Muscle of leg (tissue), 11 donors: ENCODE results near the gene ECD. TPM values are rescaled to one million over a fixed set of nuclear protein-coding genes. Genes with fewer than 3 reads are reported as not detected.

Source experiments
- DNase-seq: peaks from one replicate; pipeline ENCODE4 v3.0.0; 2013
- H3K27ac ChIP-seq: one replicate; pipeline ENCODE4 v1.5.1; 2013; ENCODE audit warnings: mild to moderate bottlenecking, low read length, control low read depth
- H3K27me3 ChIP-seq: one replicate; pipeline ENCODE4 v1.6.1; 2013; ENCODE audit warnings: low read length; ENCODE audit not compliant: control insufficient read depth, insufficient read depth
- H3K36me3 ChIP-seq: one replicate; pipeline ENCODE4 v1.6.1; 2013; ENCODE audit warnings: low read length; ENCODE audit not compliant: control insufficient read depth, insufficient read depth
- H3K4me1 ChIP-seq: one replicate; pipeline ENCODE4 v1.6.1; 2013; ENCODE audit warnings: low read length; ENCODE audit not compliant: control insufficient read depth, insufficient read depth
- H3K4me3 ChIP-seq: one replicate; pipeline ENCODE4 v1.5.1; 2013; ENCODE audit warnings: low read length, control low read depth
- H3K9me3 ChIP-seq: replicated peaks from 2 replicates; pipeline ENCODE4 v1.6.1; 2013; ENCODE audit warnings: low read depth, low read length; ENCODE audit not compliant: control insufficient read depth
- WGBS: methylation state at CpG from one replicate; pipeline ENCODE4 v1.1.5; 2013; ENCODE audit warnings: missing lambda C conversion rate; ENCODE audit not compliant: insufficient coverage; 5-methylcytosine and 5-hydroxymethylcytosine counted together
- polyA plus RNA-seq, 8 donors: library from polyadenylated mRNA; unstranded; fragments of 120-200 nt; gene quantifications; one replicate each; pipeline versions ENCODE4 v1.2.1 to v1.2.3, GENCODE V29; 2013; ENCODE audit warnings: inconsistent platforms in 1 of 8, low replicate concordance in 1 of 8; ENCODE audit not compliant: insufficient read length in 8 of 8, insufficient read depth in 1 of 8
- total RNA-seq: library from RNA; stranded (reverse); fragments of 120-200 nt; gene quantifications from one replicate; pipeline ENCODE4 v1.2.4, GENCODE V29; 2013

The ECD gene
- total and polyA plus RNA-seq, 9 donors: 20.3 to 24.2 (median 21.4) TPM

DNA sequence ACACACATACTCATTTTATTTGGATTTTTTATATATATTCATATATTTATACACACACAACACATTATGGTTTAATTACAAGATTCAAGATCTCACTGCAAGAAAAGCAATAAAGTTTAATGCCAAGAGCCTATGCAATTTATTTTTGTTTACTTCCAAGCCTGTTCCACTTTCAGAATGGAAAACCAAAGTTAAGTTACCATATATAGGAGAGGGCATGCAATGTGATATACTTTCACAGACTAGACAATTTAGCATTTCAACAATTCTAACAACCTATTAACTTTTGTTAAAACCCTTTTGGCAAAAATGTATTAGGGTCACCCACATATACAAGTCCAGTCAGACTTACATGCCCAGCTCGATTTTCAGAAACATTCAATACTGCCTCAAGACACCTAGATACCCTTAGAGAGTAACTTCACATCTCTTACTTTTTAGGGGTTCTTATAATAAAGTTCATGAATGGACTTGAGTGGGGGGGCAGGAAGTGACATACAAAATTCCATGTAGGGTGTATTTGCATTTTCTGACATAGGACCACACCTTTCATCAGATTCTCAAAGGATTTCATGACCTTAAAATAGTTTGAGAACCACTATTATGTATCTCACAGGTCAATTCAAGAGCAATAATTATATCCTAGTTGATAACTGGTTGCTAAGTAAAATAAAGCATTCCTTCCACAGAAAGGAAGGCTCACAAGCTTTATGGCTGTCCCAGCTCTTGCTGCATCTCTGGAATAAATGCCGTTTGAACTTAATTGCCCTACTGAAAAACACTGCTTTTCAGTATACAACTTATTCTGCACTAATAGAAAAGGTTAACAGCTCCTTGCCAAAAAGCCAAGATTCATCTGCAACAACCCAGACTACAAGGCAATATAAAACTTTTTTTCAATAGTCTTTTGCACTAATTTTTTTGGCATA is 73.6 kb downstream of the ECD start:
- Histone ChIP-seq H3K9me3 (no peaks in the 10 kb centered on the region), H3K27ac (peak overlapping the region; percentile 99), H3K27me3 (no peaks in the 10 kb centered on the region), H3K36me3 (peaks cover 7% of the 10 kb centered on the region), H3K4me3 (peak overlapping the region; percentile 92), H3K4me1 (peaks cover 5% of the 10 kb centered on the region)
- peak; percentile 65 for DNase-seq
- 33% methylated on average over 1 of the region's 2 CpGs for WGBS

DNA sequence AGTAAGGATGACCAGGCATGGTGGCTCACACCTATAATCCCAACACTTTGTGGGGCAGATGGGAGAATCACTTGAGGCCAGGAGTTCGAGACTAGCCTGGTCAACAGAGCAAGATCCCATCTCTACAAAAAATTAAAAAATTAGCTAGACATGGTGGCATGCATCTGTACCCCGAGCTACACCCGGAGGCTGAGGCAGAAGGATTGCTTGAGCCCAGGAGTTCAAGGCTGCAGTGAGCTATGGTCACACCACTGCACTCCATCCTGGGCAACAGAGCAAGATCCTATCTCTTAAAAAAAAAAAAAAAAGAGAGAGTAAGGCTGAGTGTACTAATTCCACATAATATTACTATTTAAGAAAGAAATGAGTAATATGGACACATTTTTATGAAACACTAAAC is 75.0 kb downstream of the ECD start:
- no peaks in the 10 kb centered on the region for H3K27me3 ChIP-seq
- H3K36me3 ChIP-seq: peaks cover 7% of the 10 kb centered on the region
- H3K4me3 ChIP-seq: no peak overlapping the region
- H3K9me3 ChIP-seq: no peaks in the 10 kb centered on the region
- H3K4me1 ChIP-seq: peaks cover 5% of the 10 kb centered on the region
- DNase-seq: no peak
- H3K27ac ChIP-seq: no peak overlapping the region
- WGBS: 80% methylated on average over 1 of the region's 3 CpGs

DNA sequence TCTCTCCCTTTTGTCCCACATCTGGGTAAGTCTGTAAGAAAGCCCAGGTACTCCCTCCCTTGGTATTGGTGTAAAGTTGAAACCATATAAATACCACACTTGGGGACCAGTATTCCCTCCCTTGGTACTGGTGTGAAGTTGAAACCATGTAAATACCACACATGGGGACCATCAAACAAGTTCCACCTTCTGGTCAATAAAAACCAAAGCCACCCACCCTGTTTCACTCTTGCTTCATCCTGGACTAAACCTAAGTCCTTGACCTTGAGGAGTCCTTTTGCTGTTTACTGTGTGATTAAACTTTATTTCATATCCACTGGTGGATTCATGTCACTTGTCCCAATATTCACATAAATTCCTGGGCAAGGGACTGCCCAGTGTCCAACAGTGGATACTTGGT is 79.5 kb downstream of the ECD start:
- DNase-seq: no peak
- H3K27me3 ChIP-seq: no peaks in the 10 kb centered on the region
- H3K4me3 ChIP-seq: no peak overlapping the region
- H3K9me3 ChIP-seq: no peaks in the 10 kb centered on the region
- no peak overlapping the region for H3K27ac ChIP-seq
- no peaks in the 10 kb centered on the region for H3K4me1 ChIP-seq
- peaks cover 7% of the 10 kb centered on the region for H3K36me3 ChIP-seq

DNA sequence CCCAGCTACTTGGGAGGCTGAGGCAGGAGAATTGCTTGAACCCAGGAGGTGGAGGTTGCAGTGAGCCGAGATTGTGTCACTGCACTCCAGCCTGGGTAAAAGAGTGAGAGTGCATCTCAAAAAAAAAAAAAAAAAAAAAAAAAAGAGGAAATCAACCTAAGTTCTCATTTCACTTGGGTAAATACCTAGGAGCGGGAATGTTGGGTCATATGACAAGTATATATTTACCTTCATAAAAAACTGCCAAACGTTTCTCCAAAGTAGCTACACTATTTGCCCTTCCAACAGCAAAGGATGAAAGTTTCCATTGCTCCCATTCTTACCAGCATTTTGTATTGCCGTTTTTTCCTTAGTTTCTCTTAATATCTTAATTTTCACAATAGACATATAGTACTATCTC is 81.0 kb downstream of the ECD start:
- H3K4me1 ChIP-seq: no peaks in the 10 kb centered on the region
- no peak for DNase-seq
- H3K27me3 ChIP-seq: no peaks in the 10 kb centered on the region
- H3K4me3 ChIP-seq: no peak overlapping the region
- no CpG with 5 or more reads among the region's 4 CpGs for WGBS
- no peak overlapping the region for H3K27ac ChIP-seq
- H3K9me3 ChIP-seq: no peaks in the 10 kb centered on the region
- H3K36me3 ChIP-seq: peaks cover 7% of the 10 kb centered on the region

DNA sequence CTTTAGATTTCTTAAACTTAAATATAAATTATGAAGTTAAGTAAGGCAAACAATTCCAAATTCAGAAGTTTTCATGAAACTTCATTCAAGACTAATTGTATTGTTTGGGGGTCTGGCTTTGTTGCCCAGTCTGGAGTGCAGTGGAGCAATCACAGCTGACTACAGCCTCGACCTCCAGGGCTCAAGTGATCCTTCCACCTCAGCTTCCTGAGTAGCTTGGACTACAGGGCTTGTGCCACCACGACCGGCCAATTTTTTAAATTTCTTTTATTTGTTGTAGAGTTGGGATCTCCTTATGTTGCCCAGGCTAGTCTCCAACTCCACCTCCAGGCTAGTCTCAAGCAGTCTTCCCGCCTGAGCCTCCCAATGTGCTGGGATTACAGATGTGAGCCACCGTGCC is 83.6 kb downstream of the ECD start:
- Histone ChIP-seq H3K4me1 (no peaks in the 10 kb centered on the region), H3K9me3 (no peaks in the 10 kb centered on the region), H3K4me3 (no peak overlapping the region), H3K27me3 (no peaks in the 10 kb centered on the region), H3K36me3 (peaks cover under 1% of the 10 kb centered on the region), H3K27ac (no peak overlapping the region)
- no peak for DNase-seq
- WGBS: no CpG with 5 or more reads among the region's 5 CpGs

Other genes with a start within 250 kb of the ECD start
- gene PLA2G12B, start 213.2 kb downstream of the ECD start, total RNA-seq: not detected
- 1 to 10 TPM in 1 of 8 donors, under 1 TPM in 3, not detected in 4; 0.18 to 1.1 (median 0.21) TPM for gene PLA2G12B, start 213.2 kb downstream of the ECD start, polyA plus RNA-seq
- 74.8 TPM for gene P4HA1, start 71.1 kb downstream of the ECD start, total RNA-seq
- gene P4HA1, start 71.1 kb downstream of the ECD start, polyA plus RNA-seq: 10 to 100 TPM; 45.2 to 95.5 (median 50.2) TPM
- 2.0 TPM for gene NUDT13, start 57.6 kb downstream of the ECD start, total RNA-seq
- gene NUDT13, start 57.6 kb downstream of the ECD start, polyA plus RNA-seq: 1 to 10 TPM; 2.3 to 5.0 (median 3.0) TPM
- gene FAM149B1, start 111 bp upstream of the ECD start, total RNA-seq: 26.7 TPM
- gene FAM149B1, start 111 bp upstream of the ECD start, polyA plus RNA-seq: 10 to 100 TPM; 17.9 to 26.0 (median 22.0) TPM
- gene DNAJC9, start 79.2 kb upstream of the ECD start, total RNA-seq: 25.4 TPM
- 10 to 100 TPM; 18.9 to 27.4 (median 21.6) TPM for gene DNAJC9, start 79.2 kb upstream of the ECD start, polyA plus RNA-seq
- gene MRPS16, start 84.6 kb upstream of the ECD start, total RNA-seq: 51.2 TPM
- gene MRPS16, start 84.6 kb upstream of the ECD start, polyA plus RNA-seq: 10 to 100 TPM; 64.2 to 80.1 (median 69.7) TPM
- gene CFAP70, start 190.9 kb upstream of the ECD start, total RNA-seq: 1.3 TPM
- 1 to 10 TPM in 6 of 8 donors, under 1 TPM in 2; 0.77 to 2.6 (median 1.4) TPM for gene CFAP70, start 190.9 kb upstream of the ECD start, polyA plus RNA-seq
- 53.3 TPM for gene ANXA7, start 246.1 kb upstream of the ECD start, total RNA-seq
- gene ANXA7, start 246.1 kb upstream of the ECD start, polyA plus RNA-seq: 10 to 100 TPM; 50.0 to 59.5 (median 55.2) TPM